H9 (cell line): ENCODE results near the gene CMTM2. TPM values are rescaled to one million over a fixed set of nuclear protein-coding genes. Genes with fewer than 3 reads are reported as not detected.
A peak's percentile ranks its signal among the peaks of the same experiment; 100 is the strongest.

Experiments used
- DNase-seq: peaks from one replicate; pipeline ENCODE4 v3.0.0-alpha.2; 2017
- H2AFZ ChIP-seq: one replicate; pipeline ENCODE4 v1.6.1; 2013; ENCODE audit warnings: mild to moderate bottlenecking, low read length, control low read depth, moderate library complexity
- H2AK5ac ChIP-seq: 2 replicates; pipeline ENCODE4 v1.6.1; 2013; ENCODE audit warnings: low read length, control low read depth, mixed read lengths; ENCODE audit not compliant: insufficient read length
- H2BK120ac ChIP-seq: one replicate; pipeline ENCODE4 v1.6.1; 2013; ENCODE audit warnings: low read depth, mild to moderate bottlenecking, low read length, control low read depth, inconsistent platforms; ENCODE audit not compliant: poor library complexity, severe bottlenecking
- H2BK12ac ChIP-seq: 2 replicates; pipeline ENCODE4 v1.6.1; 2013; ENCODE audit warnings: low read length, control low read depth, mixed read lengths, low read depth; ENCODE audit not compliant: insufficient read length
- H2BK15ac ChIP-seq: 2 replicates; pipeline ENCODE4 v1.6.1; 2013; ENCODE audit warnings: low read depth, low read length, control low read depth
- H2BK20ac ChIP-seq: one replicate; pipeline ENCODE4 v1.6.1; 2013; ENCODE audit warnings: low read depth, mild to moderate bottlenecking, low read length, control low read depth, inconsistent platforms; ENCODE audit not compliant: poor library complexity, severe bottlenecking
- H2BK5ac ChIP-seq: 2 replicates; pipeline ENCODE4 v1.6.1; 2013; ENCODE audit warnings: low read length, control low read depth, mixed read lengths; ENCODE audit not compliant: insufficient read length
- H3K14ac ChIP-seq: 2 replicates; pipeline ENCODE4 v1.6.1; 2013; ENCODE audit warnings: low read length, control low read depth; ENCODE audit not compliant: insufficient read depth
- H3K18ac ChIP-seq: 2 replicates; pipeline ENCODE4 v1.6.1; 2013; ENCODE audit warnings: low read depth, mild to moderate bottlenecking, mixed read lengths, low read length, control low read depth; ENCODE audit not compliant: insufficient read length
- H3K23ac ChIP-seq: 2 replicates; pipeline ENCODE4 v1.6.1; 2013; ENCODE audit warnings: low read length, control low read depth, mixed read lengths, low read depth; ENCODE audit not compliant: insufficient read length
- H3K23me2 ChIP-seq: 2 replicates; pipeline ENCODE4 v1.6.1; 2013; ENCODE audit warnings: low read depth, mild to moderate bottlenecking, mixed read lengths, low read length, control low read depth; ENCODE audit not compliant: insufficient read length, poor library complexity, severe bottlenecking
- H3K27ac ChIP-seq: 2 replicates; pipeline ENCODE4 v1.5.1; 2013; ENCODE audit warnings: low read length, control low read depth, mixed read lengths, low read depth; ENCODE audit not compliant: insufficient read length
- H3K27me3 ChIP-seq: 2 replicates; pipeline ENCODE4 v1.6.1; 2013; ENCODE audit warnings: low read length, control low read depth, inconsistent platforms; ENCODE audit not compliant: insufficient read depth
- H3K4ac ChIP-seq: 2 replicates; pipeline ENCODE4 v1.6.1; 2013; ENCODE audit warnings: low read depth, mild to moderate bottlenecking, control low read depth, inconsistent platforms, low read length, moderate library complexity
- H3K4me1 ChIP-seq: 2 replicates; pipeline ENCODE4 v1.6.1; 2013; ENCODE audit warnings: low read length, control low read depth, inconsistent platforms; ENCODE audit not compliant: insufficient read depth
- H3K4me2 ChIP-seq: 2 replicates; pipeline ENCODE4 v1.6.1; 2013; ENCODE audit warnings: low read length, control low read depth, mixed read lengths; ENCODE audit not compliant: insufficient read length, insufficient read depth
- H3K56ac ChIP-seq: 2 replicates; pipeline ENCODE4 v1.6.1; 2013; ENCODE audit warnings: low read depth, mild to moderate bottlenecking, mixed read lengths, low read length, control low read depth; ENCODE audit not compliant: insufficient read length
- H3K79me1 ChIP-seq: 2 replicates; pipeline ENCODE4 v1.6.1; 2013; ENCODE audit warnings: low read depth, mild to moderate bottlenecking, moderate library complexity, low read length, control low read depth, inconsistent platforms; ENCODE audit not compliant: insufficient read depth, poor library complexity, severe bottlenecking
- H3K79me2 ChIP-seq: 2 replicates; pipeline ENCODE4 v1.6.1; 2013; ENCODE audit warnings: low read length, control low read depth, inconsistent platforms; ENCODE audit not compliant: insufficient read depth
- H3K9ac ChIP-seq: 2 replicates; pipeline ENCODE4 v1.6.1; 2013; ENCODE audit warnings: low read length, control low read depth, mixed read lengths; ENCODE audit not compliant: insufficient read length; ENCODE audit errors: extremely low read depth
- H3K9me3 ChIP-seq: one replicate; pipeline ENCODE4 v1.6.1; 2013; ENCODE audit warnings: low read depth, low read length, inconsistent platforms; ENCODE audit not compliant: control insufficient read depth
- H3T11ph ChIP-seq: one replicate; pipeline ENCODE4 v1.6.1; 2013; ENCODE audit warnings: mild to moderate bottlenecking, low read length, control low read depth, inconsistent platforms
- H4K20me1 ChIP-seq: one replicate; pipeline ENCODE4 v1.6.1; 2013; ENCODE audit not compliant: control insufficient read depth, insufficient read length, insufficient read depth
- H4K5ac ChIP-seq: 2 replicates; pipeline ENCODE4 v1.6.1; 2013; ENCODE audit warnings: low read depth, mild to moderate bottlenecking, mixed read lengths, low read length, control low read depth; ENCODE audit not compliant: insufficient read length
- H4K8ac ChIP-seq: replicated peaks from 2 replicates; pipeline ENCODE4 v1.6.1; 2013; ENCODE audit warnings: low read length, control low read depth, mixed read lengths, low read depth; ENCODE audit not compliant: insufficient read length
- H4K91ac ChIP-seq: 2 replicates; pipeline ENCODE4 v1.6.1; 2013; ENCODE audit warnings: low read depth, mild to moderate bottlenecking, moderate library complexity, mixed read lengths, low read length, control low read depth; ENCODE audit not compliant: insufficient read length
- H3K27ac Mint-ChIP-seq, 3 experiments: 2 replicates in 2 of 3; 3 replicates in 1 of 3; pipeline ENCODE4 v1.8.0; 2020 to 2021; ENCODE audit warnings: mixed read lengths in 3 of 3, mild to moderate bottlenecking in 1 of 3, moderate library complexity in 1 of 3
- H3K27me3 Mint-ChIP-seq: 2 replicates; pipeline ENCODE4 v1.8.0; 2021; ENCODE audit warnings: low read depth, mild to moderate bottlenecking, moderate library complexity, mixed read lengths
- H3K36me3 Mint-ChIP-seq, 3 experiments: 2 replicates in 2 of 3; 3 replicates in 1 of 3; pipeline ENCODE4 v1.8.0; 2020 to 2021; ENCODE audit warnings: low read depth in 3 of 3, mixed read lengths in 3 of 3; ENCODE audit not compliant: insufficient read depth in 1 of 3
- H3K4me1 Mint-ChIP-seq, 2 experiments: 2 replicates each; pipeline ENCODE4 v1.8.0; 2020; ENCODE audit warnings: mixed read lengths in 2 of 2
- H3K4me3 Mint-ChIP-seq, 2 experiments: 2 replicates in 1 of 2; 3 replicates in 1 of 2; pipeline ENCODE4 v1.8.0; 2020 to 2021; ENCODE audit warnings: mild to moderate bottlenecking in 2 of 2, mixed read lengths in 2 of 2, moderate library complexity in 1 of 2
- H3K9me3 Mint-ChIP-seq, 2 experiments: 2 replicates in 1 of 2; 3 replicates in 1 of 2; pipeline ENCODE4 v1.8.0; 2020; ENCODE audit warnings: mild to moderate bottlenecking in 2 of 2, mixed read lengths in 2 of 2, moderate library complexity in 1 of 2
- WGBS: extraction: QIAGEN DNeasy Blood & Tissue Kit; methylation state at CpG from one replicate; pipeline ENCODE4 v1.1.7; 2013; ENCODE audit warnings: missing lambda C conversion rate, low lambda C conversion rate, mixed read lengths; ENCODE audit not compliant: insufficient read length; ENCODE audit errors: extremely low coverage; 5-methylcytosine and 5-hydroxymethylcytosine counted together
- total RNA-seq: library from RNA; stranded (reverse); gene quantifications from 2 replicates; pipeline ENCODE4 v1.2.1, GENCODE V29; 2021
- TF ChIP-seq, protein P1 (sequence below): fragments of 200-600 bp; sonication (generic); conservative IDR thresholded peaks from 3 replicates; pipeline ENCODE4 v1.8.0; 2021; ENCODE audit warnings: antibody characterized with exemption, mild to moderate bottlenecking

Gene CMTM2
- total RNA-seq, 1 experiment from 2014 or later, result not detected

DNA sequence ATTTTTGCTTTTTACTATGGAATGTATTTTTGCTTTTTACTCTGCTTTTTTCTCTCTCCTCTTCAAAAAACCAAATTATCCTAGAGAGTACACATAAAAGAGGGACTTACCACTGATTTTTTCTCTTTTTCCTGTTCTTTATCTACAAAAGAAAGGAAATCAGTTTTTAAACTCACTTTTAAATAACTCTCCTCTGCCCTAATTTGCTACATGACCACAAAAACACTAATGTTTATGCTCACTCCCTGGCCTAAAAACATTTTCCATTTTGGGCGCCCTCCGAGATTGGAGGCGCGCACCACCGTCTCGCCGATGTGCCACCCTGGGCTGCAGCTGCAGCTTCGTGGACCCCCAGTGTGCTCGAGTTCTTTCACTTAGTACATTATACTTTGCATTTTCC is 30.4 kb upstream of the CMTM2 start:
- H3K18ac ChIP-seq, result peak overlapping the region; percentile 94
- H2BK15ac ChIP-seq, result no peak overlapping the region
- no peak overlapping the region for H3K23ac ChIP-seq
- DNase-seq, result no peak
- peak overlapping the region; percentile 98 for H3K14ac ChIP-seq
- H3K4me1 ChIP-seq, result no peaks in the 10 kb centered on the region
- no peak overlapping the region for H3T11ph ChIP-seq
- no peak overlapping the region for H2AFZ ChIP-seq
- H3K9me3 Mint-ChIP-seq, result peaks cover 3 to 5% of the 10 kb centered on the region in 2 experiments; a peak in 2 of 5 replicates
- no peak overlapping the region for H3K4ac ChIP-seq
- peak overlapping the region in 1 of 3 experiments; percentile 40; a peak in 2 of 7 replicates for H3K27ac Mint-ChIP-seq
- H3K56ac ChIP-seq, result no peak overlapping the region
- no peak overlapping the region for H3K27ac ChIP-seq
- peak overlapping the region; percentile 68 for H4K8ac ChIP-seq
- no peak overlapping the region for H2BK120ac ChIP-seq
- no peak overlapping the region for H3K9ac ChIP-seq
- H3K79me1 ChIP-seq, result no peaks in the 10 kb centered on the region
- TF ChIP-seq, protein P1, sequence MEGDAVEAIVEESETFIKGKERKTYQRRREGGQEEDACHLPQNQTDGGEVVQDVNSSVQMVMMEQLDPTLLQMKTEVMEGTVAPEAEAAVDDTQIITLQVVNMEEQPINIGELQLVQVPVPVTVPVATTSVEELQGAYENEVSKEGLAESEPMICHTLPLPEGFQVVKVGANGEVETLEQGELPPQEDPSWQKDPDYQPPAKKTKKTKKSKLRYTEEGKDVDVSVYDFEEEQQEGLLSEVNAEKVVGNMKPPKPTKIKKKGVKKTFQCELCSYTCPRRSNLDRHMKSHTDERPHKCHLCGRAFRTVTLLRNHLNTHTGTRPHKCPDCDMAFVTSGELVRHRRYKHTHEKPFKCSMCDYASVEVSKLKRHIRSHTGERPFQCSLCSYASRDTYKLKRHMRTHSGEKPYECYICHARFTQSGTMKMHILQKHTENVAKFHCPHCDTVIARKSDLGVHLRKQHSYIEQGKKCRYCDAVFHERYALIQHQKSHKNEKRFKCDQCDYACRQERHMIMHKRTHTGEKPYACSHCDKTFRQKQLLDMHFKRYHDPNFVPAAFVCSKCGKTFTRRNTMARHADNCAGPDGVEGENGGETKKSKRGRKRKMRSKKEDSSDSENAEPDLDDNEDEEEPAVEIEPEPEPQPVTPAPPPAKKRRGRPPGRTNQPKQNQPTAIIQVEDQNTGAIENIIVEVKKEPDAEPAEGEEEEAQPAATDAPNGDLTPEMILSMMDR, result no peak
- no peaks in the 10 kb centered on the region for H3K9me3 ChIP-seq
- H3K36me3 Mint-ChIP-seq, result peaks cover 2 to 13% (median 4%) of the 10 kb centered on the region in 3 experiments; a peak in 5 of 7 replicates
- H2AK5ac ChIP-seq, result no peak overlapping the region
- peak overlapping the region; percentile 85 for H4K5ac ChIP-seq
- H3K23me2 ChIP-seq, result peaks cover 12% of the 10 kb centered on the region
- peak overlapping the region; percentile 71 to 75; a peak in 4 of 5 replicates for H3K4me3 Mint-ChIP-seq
- H3K4me1 Mint-ChIP-seq, result peaks cover 13 to 19% of the 10 kb centered on the region in 2 experiments
- H2BK5ac ChIP-seq, result no peak overlapping the region
- H3K4me2 ChIP-seq, result peak overlapping the region; percentile 89
- peak overlapping the region; percentile 76 for H4K91ac ChIP-seq
- H3K27me3 ChIP-seq, result no peaks in the 10 kb centered on the region; the same call in 1 of the 2 replicates
- WGBS, result no CpG with 5 or more reads among the region's 9 CpGs
- H2BK20ac ChIP-seq, result no peak overlapping the region
- no peak overlapping the region for H2BK12ac ChIP-seq
- H3K79me2 ChIP-seq, result no peaks in the 10 kb centered on the region
- H4K20me1 ChIP-seq, result no peaks in the 10 kb centered on the region
- H3K27me3 Mint-ChIP-seq, result peaks cover 19% of the 10 kb centered on the region
